GM12874 (cell line): ENCODE measurements around the gene LIN28A.

Experiments used
- CTCF ChIP-seq: IDR thresholded peaks from 2 replicates; pipeline ENCODE4 v1.5.1; 2011; ENCODE audit warnings: low read depth, mild to moderate bottlenecking, control low read depth, low read length, moderate library complexity; ENCODE audit not compliant: insufficient read depth

The LIN28A gene

GRCh38 chr1:26391450-26391849, 19.2 kb upstream of the LIN28A start:
- TF ChIP-seq CTCF: peak; percentile 58; the same call in 1 of the 2 replicates

- TF ChIP-seq CTCF: no peak
Measured at GRCh38 chr1:26395754-26396153, 14.9 kb upstream of the LIN28A start.

GRCh38 chr1:26399034-26399433, 11.6 kb upstream of the LIN28A start:
- no peak for TF ChIP-seq CTCF

- no peak for TF ChIP-seq CTCF
Measured at GRCh38 chr1:26401891-26402290, 8.7 kb upstream of the LIN28A start.

GRCh38 chr1:26403656-26404055, 7.0 kb upstream of the LIN28A start:
- TF ChIP-seq CTCF: no peak

- TF ChIP-seq CTCF: no peak
Measured at GRCh38 chr1:26404641-26405040, 6.0 kb upstream of the LIN28A start.

- no peak for TF ChIP-seq CTCF
Measured at GRCh38 chr1:26405281-26405915, 5.2 kb upstream of the LIN28A start.
